H9 (cell line): ENCODE measurements around the gene ITGB7. TPM values are rescaled to one million over a fixed set of nuclear protein-coding genes. Genes with fewer than 3 reads are reported as not detected.

Experiments
- DNase-seq: peaks from one replicate; pipeline ENCODE4 v3.0.0-alpha.2; 2017
- H2AFZ ChIP-seq: one replicate; pipeline ENCODE4 v1.6.1; 2013; ENCODE audit warnings: mild to moderate bottlenecking, low read length, control low read depth, moderate library complexity
- H2AK5ac ChIP-seq: 2 replicates; pipeline ENCODE4 v1.6.1; 2013; ENCODE audit warnings: low read length, control low read depth, mixed read lengths; ENCODE audit not compliant: insufficient read length
- H2BK120ac ChIP-seq: one replicate; pipeline ENCODE4 v1.6.1; 2013; ENCODE audit warnings: low read depth, mild to moderate bottlenecking, low read length, control low read depth, inconsistent platforms; ENCODE audit not compliant: poor library complexity, severe bottlenecking
- H2BK12ac ChIP-seq: 2 replicates; pipeline ENCODE4 v1.6.1; 2013; ENCODE audit warnings: low read length, control low read depth, mixed read lengths, low read depth; ENCODE audit not compliant: insufficient read length
- H2BK15ac ChIP-seq: 2 replicates; pipeline ENCODE4 v1.6.1; 2013; ENCODE audit warnings: low read depth, low read length, control low read depth
- H2BK20ac ChIP-seq: one replicate; pipeline ENCODE4 v1.6.1; 2013; ENCODE audit warnings: low read depth, mild to moderate bottlenecking, low read length, control low read depth, inconsistent platforms; ENCODE audit not compliant: poor library complexity, severe bottlenecking
- H2BK5ac ChIP-seq: 2 replicates; pipeline ENCODE4 v1.6.1; 2013; ENCODE audit warnings: low read length, control low read depth, mixed read lengths; ENCODE audit not compliant: insufficient read length
- H3K14ac ChIP-seq: 2 replicates; pipeline ENCODE4 v1.6.1; 2013; ENCODE audit warnings: low read length, control low read depth; ENCODE audit not compliant: insufficient read depth
- H3K18ac ChIP-seq: 2 replicates; pipeline ENCODE4 v1.6.1; 2013; ENCODE audit warnings: low read depth, mild to moderate bottlenecking, mixed read lengths, low read length, control low read depth; ENCODE audit not compliant: insufficient read length
- H3K23ac ChIP-seq: 2 replicates; pipeline ENCODE4 v1.6.1; 2013; ENCODE audit warnings: low read length, control low read depth, mixed read lengths, low read depth; ENCODE audit not compliant: insufficient read length
- H3K23me2 ChIP-seq: 2 replicates; pipeline ENCODE4 v1.6.1; 2013; ENCODE audit warnings: low read depth, mild to moderate bottlenecking, mixed read lengths, low read length, control low read depth; ENCODE audit not compliant: insufficient read length, poor library complexity, severe bottlenecking
- H3K27ac ChIP-seq: 2 replicates; pipeline ENCODE4 v1.5.1; 2013; ENCODE audit warnings: low read length, control low read depth, mixed read lengths, low read depth; ENCODE audit not compliant: insufficient read length
- H3K27me3 ChIP-seq: 2 replicates; pipeline ENCODE4 v1.6.1; 2013; ENCODE audit warnings: low read length, control low read depth, inconsistent platforms; ENCODE audit not compliant: insufficient read depth
- H3K4ac ChIP-seq: 2 replicates; pipeline ENCODE4 v1.6.1; 2013; ENCODE audit warnings: low read depth, mild to moderate bottlenecking, control low read depth, inconsistent platforms, low read length, moderate library complexity
- H3K4me1 ChIP-seq: 2 replicates; pipeline ENCODE4 v1.6.1; 2013; ENCODE audit warnings: low read length, control low read depth, inconsistent platforms; ENCODE audit not compliant: insufficient read depth
- H3K4me2 ChIP-seq: 2 replicates; pipeline ENCODE4 v1.6.1; 2013; ENCODE audit warnings: low read length, control low read depth, mixed read lengths; ENCODE audit not compliant: insufficient read length, insufficient read depth
- H3K56ac ChIP-seq: 2 replicates; pipeline ENCODE4 v1.6.1; 2013; ENCODE audit warnings: low read depth, mild to moderate bottlenecking, mixed read lengths, low read length, control low read depth; ENCODE audit not compliant: insufficient read length
- H3K79me1 ChIP-seq: 2 replicates; pipeline ENCODE4 v1.6.1; 2013; ENCODE audit warnings: low read depth, mild to moderate bottlenecking, moderate library complexity, low read length, control low read depth, inconsistent platforms; ENCODE audit not compliant: insufficient read depth, poor library complexity, severe bottlenecking
- H3K79me2 ChIP-seq: 2 replicates; pipeline ENCODE4 v1.6.1; 2013; ENCODE audit warnings: low read length, control low read depth, inconsistent platforms; ENCODE audit not compliant: insufficient read depth
- H3K9ac ChIP-seq: 2 replicates; pipeline ENCODE4 v1.6.1; 2013; ENCODE audit warnings: low read length, control low read depth, mixed read lengths; ENCODE audit not compliant: insufficient read length; ENCODE audit errors: extremely low read depth
- H3K9me3 ChIP-seq: one replicate; pipeline ENCODE4 v1.6.1; 2013; ENCODE audit warnings: low read depth, low read length, inconsistent platforms; ENCODE audit not compliant: control insufficient read depth
- H3T11ph ChIP-seq: one replicate; pipeline ENCODE4 v1.6.1; 2013; ENCODE audit warnings: mild to moderate bottlenecking, low read length, control low read depth, inconsistent platforms
- H4K20me1 ChIP-seq: one replicate; pipeline ENCODE4 v1.6.1; 2013; ENCODE audit not compliant: control insufficient read depth, insufficient read length, insufficient read depth
- H4K5ac ChIP-seq: 2 replicates; pipeline ENCODE4 v1.6.1; 2013; ENCODE audit warnings: low read depth, mild to moderate bottlenecking, mixed read lengths, low read length, control low read depth; ENCODE audit not compliant: insufficient read length
- H4K8ac ChIP-seq: replicated peaks from 2 replicates; pipeline ENCODE4 v1.6.1; 2013; ENCODE audit warnings: low read length, control low read depth, mixed read lengths, low read depth; ENCODE audit not compliant: insufficient read length
- H4K91ac ChIP-seq: 2 replicates; pipeline ENCODE4 v1.6.1; 2013; ENCODE audit warnings: low read depth, mild to moderate bottlenecking, moderate library complexity, mixed read lengths, low read length, control low read depth; ENCODE audit not compliant: insufficient read length
- H3K27ac Mint-ChIP-seq, 3 experiments: 2 replicates in 2 of 3; 3 replicates in 1 of 3; pipeline ENCODE4 v1.8.0; 2020 to 2021; ENCODE audit warnings: mixed read lengths in 3 of 3, mild to moderate bottlenecking in 1 of 3, moderate library complexity in 1 of 3
- H3K27me3 Mint-ChIP-seq: 2 replicates; pipeline ENCODE4 v1.8.0; 2021; ENCODE audit warnings: low read depth, mild to moderate bottlenecking, moderate library complexity, mixed read lengths
- H3K36me3 Mint-ChIP-seq, 3 experiments: 2 replicates in 2 of 3; 3 replicates in 1 of 3; pipeline ENCODE4 v1.8.0; 2020 to 2021; ENCODE audit warnings: low read depth in 3 of 3, mixed read lengths in 3 of 3; ENCODE audit not compliant: insufficient read depth in 1 of 3
- H3K4me1 Mint-ChIP-seq, 2 experiments: 2 replicates each; pipeline ENCODE4 v1.8.0; 2020; ENCODE audit warnings: mixed read lengths in 2 of 2
- H3K4me3 Mint-ChIP-seq, 2 experiments: 2 replicates in 1 of 2; 3 replicates in 1 of 2; pipeline ENCODE4 v1.8.0; 2020 to 2021; ENCODE audit warnings: mild to moderate bottlenecking in 2 of 2, mixed read lengths in 2 of 2, moderate library complexity in 1 of 2
- H3K9me3 Mint-ChIP-seq, 2 experiments: 2 replicates in 1 of 2; 3 replicates in 1 of 2; pipeline ENCODE4 v1.8.0; 2020; ENCODE audit warnings: mild to moderate bottlenecking in 2 of 2, mixed read lengths in 2 of 2, moderate library complexity in 1 of 2
- WGBS: extraction: QIAGEN DNeasy Blood & Tissue Kit; methylation state at CpG from one replicate; pipeline ENCODE4 v1.1.7; 2013; ENCODE audit warnings: missing lambda C conversion rate, low lambda C conversion rate, mixed read lengths; ENCODE audit not compliant: insufficient read length; ENCODE audit errors: extremely low coverage; 5-methylcytosine and 5-hydroxymethylcytosine counted together
- total RNA-seq: library from RNA; stranded (reverse); gene quantifications from 2 replicates; pipeline ENCODE4 v1.2.1, GENCODE V29; 2021
- TF ChIP-seq, protein P1 (sequence below): fragments of 200-600 bp; sonication (generic); conservative IDR thresholded peaks from 3 replicates; pipeline ENCODE4 v1.8.0; 2021; ENCODE audit warnings: antibody characterized with exemption, mild to moderate bottlenecking

Gene ITGB7
- total RNA-seq, 1 experiment from 2014 or later: 0.39 TPM

DNA sequence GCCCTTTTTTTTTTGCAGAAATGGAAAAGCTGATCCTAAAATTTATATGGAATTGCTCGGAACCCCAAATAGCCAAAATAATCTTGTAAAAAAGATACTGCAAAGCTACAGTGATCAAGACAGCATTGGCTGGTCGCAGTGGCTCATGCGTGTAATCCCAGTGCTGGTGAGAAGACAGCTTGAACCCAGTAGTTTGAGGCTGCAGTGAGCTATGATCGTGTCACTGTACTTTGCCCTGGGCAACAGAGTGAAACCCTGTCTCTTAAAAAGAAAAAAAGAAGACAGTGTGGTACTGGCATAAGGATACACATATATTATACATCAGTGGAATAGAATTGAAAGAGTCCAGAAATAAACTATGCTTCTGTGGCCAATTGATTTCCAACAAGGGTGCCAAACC lies 5.4 kb downstream of the ITGB7 start:
- H2BK15ac ChIP-seq: no peak overlapping the region
- H2AK5ac ChIP-seq: no peak overlapping the region
- no peak overlapping the region for H3K56ac ChIP-seq
- H4K91ac ChIP-seq: no peak overlapping the region
- H3K27me3 Mint-ChIP-seq: peaks cover 68% of the 10 kb centered on the region
- no peak overlapping the region for H3K4me2 ChIP-seq
- H3K14ac ChIP-seq: no peak overlapping the region
- H4K8ac ChIP-seq: no peak overlapping the region
- peaks cover 0 to 3% of the 10 kb centered on the region in 2 experiments; a peak in 1 of 4 replicates for H3K4me1 Mint-ChIP-seq
- no peaks in the 10 kb centered on the region for H4K20me1 ChIP-seq
- H3K23ac ChIP-seq: no peak overlapping the region
- H2BK12ac ChIP-seq: no peak overlapping the region
- H4K5ac ChIP-seq: no peak overlapping the region
- no peak for DNase-seq
- H2BK20ac ChIP-seq: no peak overlapping the region
- WGBS: no CpG with 5 or more reads among the region's 4 CpGs
- H3K4me3 Mint-ChIP-seq: no peak overlapping the region
- no peaks in the 10 kb centered on the region for H3K4me1 ChIP-seq
- TF ChIP-seq, protein P1, sequence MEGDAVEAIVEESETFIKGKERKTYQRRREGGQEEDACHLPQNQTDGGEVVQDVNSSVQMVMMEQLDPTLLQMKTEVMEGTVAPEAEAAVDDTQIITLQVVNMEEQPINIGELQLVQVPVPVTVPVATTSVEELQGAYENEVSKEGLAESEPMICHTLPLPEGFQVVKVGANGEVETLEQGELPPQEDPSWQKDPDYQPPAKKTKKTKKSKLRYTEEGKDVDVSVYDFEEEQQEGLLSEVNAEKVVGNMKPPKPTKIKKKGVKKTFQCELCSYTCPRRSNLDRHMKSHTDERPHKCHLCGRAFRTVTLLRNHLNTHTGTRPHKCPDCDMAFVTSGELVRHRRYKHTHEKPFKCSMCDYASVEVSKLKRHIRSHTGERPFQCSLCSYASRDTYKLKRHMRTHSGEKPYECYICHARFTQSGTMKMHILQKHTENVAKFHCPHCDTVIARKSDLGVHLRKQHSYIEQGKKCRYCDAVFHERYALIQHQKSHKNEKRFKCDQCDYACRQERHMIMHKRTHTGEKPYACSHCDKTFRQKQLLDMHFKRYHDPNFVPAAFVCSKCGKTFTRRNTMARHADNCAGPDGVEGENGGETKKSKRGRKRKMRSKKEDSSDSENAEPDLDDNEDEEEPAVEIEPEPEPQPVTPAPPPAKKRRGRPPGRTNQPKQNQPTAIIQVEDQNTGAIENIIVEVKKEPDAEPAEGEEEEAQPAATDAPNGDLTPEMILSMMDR: no peak
- H2AFZ ChIP-seq: no peak overlapping the region
- H3K79me1 ChIP-seq: no peaks in the 10 kb centered on the region
- H3K27ac ChIP-seq: no peak overlapping the region
- H3K27me3 ChIP-seq: peaks cover 6% of the 10 kb centered on the region; the same call in 1 of the 2 replicates
- H3K36me3 Mint-ChIP-seq: no peaks in the 10 kb centered on the region
- no peaks in the 10 kb centered on the region for H3K9me3 ChIP-seq
- no peak overlapping the region for H3K9ac ChIP-seq
- no peak overlapping the region for H2BK120ac ChIP-seq
- no peak overlapping the region for H3K27ac Mint-ChIP-seq
- no peak overlapping the region for H2BK5ac ChIP-seq
- no peak overlapping the region for H3K4ac ChIP-seq
- H3T11ph ChIP-seq: no peak overlapping the region
- H3K79me2 ChIP-seq: no peaks in the 10 kb centered on the region
- 0 out of 5 replicates have a peak, but pooled peaks cover 0 to 2% of the 10 kb centered on the region in 2 experiments for H3K9me3 Mint-ChIP-seq
- no peak overlapping the region for H3K18ac ChIP-seq
- H3K23me2 ChIP-seq: no peaks in the 10 kb centered on the region
